ENCODE data around the gene MICA.
"Not testable (repeated sequence)": the region's sequence is repeated elsewhere in the genome, so short reads cannot be mapped to it uniquely, and the experiment has no call there.

MICA gene

DNA sequence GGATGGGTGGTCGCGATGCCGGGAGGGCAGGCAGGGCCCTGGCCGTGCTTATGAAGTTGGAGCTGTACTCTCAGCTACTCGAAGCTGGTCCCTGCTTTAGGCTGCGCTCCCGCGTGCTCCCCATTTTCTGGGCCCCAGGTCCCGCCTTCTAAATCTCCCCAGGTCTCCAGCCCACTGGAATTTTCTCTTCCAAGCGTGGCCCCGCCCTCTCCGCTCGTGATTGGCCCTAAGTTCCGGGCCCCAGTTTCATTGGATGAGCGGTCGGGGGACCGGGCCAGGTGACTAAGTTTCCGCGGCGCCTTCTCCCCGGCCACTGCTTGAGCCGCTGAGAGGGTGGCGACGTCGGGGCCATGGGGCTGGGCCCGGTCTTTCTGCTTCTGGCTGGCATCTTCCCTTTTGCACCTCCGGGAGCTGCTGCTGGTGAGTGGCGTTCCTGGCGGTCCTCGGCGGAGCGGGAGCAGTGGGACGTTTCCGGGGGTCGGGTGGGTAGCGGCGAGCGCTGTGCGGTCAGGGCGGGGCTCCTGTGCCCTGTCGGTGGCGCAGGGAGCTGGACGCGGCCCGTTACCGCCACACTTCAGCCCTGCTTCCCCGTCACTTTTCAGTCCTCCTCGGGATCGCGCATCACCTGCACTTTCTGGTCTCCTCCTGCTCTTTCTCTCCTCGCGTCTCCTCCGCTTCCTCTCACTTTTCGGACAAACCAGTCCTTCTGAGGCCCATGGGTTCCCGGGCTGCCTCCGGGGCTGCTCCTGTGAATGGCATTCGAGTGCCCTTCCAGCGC is at the start of gene MICA:
MICA (plus strand) TSS at position 313 of the 778 bp plus-strand sequence; CDS start at position 351, 38 bp downstream.
- DNase-seq = no peak

DNA sequence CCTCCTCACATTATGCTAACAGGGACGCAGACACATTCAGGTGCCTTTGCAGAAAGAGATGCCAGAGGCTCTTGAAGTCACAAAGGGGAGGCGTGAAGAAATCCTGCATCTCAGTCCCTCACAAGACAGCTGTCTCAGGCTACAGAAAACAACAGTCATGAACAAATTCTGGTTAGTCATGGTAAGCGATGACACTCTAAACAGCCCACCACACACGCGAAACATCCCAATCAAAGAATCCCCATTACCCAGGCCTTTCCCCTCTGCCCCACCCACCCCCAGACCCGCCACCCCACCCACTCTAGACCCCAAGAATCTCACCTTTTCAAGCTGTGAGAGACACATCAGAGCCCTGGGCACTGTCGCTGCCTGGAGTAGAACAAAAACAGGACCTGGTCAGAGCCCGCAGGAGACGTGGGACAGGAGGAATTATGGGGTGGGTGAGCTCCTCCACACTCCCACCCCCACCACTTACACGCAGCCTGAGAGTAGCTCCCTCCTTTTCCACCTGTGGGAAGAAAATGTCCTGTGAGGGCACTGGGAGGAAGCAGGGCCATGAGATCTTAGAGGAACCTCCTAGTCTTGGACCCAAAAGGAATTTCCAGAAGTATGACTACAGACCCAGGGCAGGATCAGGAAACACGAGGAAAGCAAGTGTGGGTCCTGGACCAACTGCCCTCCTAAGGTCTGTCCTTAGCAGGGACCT is 49.1 kb upstream of the MICA start:
- no peak for DNase-seq

DNA sequence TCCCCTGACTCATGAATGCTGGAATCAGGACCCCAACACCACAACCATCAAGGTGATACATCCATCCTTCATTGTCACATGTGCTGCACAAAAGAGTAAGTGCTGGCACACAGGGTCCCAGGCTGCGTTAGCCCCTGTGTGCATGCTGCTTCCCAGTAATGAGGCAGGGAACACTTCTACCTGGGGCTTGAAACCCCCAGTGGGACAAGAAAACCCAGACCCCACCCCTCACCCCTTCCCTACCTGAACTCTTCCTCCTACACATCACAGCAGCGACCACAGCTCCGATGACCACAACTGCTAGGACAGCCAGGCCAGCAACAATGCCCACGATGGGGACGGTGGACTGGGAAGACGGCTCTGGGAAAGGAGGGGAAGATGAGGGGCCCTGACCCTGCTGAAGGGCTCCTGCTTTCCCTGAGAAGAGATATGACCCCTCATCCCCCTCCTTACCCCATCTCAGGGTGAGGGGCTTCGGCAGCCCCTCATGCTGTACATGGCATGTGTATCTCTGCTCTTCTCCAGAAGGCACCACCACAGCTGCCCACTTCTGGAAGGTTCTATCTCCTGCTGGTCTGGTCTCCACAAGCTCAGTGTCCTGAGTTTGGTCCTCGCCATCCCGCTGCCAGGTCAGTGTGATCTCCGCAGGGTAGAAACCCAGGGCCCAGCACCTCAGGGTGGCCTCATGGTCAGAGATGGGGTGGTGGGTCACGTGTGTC is 48.4 kb upstream of the MICA start:
- DNase-seq = no peak

DNA sequence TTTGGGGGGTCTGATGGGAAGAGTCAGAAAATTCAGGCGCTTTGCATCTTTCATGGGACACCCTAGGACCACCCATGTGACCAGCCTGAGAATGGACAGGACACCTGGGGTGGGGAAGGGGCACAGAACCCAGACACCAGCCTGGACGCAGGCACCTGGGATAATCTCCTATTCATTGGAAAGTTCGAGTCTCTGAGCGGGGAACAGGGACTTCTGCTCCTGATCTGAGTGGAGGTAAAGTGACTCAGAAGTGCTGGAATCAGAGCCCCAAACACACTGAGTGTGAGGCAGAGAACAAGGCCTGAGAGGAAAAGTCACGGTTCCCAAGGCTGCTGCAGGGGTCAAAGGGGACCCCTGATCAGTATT is 47.8 kb upstream of the MICA start:
- no peak for DNase-seq

DNA sequence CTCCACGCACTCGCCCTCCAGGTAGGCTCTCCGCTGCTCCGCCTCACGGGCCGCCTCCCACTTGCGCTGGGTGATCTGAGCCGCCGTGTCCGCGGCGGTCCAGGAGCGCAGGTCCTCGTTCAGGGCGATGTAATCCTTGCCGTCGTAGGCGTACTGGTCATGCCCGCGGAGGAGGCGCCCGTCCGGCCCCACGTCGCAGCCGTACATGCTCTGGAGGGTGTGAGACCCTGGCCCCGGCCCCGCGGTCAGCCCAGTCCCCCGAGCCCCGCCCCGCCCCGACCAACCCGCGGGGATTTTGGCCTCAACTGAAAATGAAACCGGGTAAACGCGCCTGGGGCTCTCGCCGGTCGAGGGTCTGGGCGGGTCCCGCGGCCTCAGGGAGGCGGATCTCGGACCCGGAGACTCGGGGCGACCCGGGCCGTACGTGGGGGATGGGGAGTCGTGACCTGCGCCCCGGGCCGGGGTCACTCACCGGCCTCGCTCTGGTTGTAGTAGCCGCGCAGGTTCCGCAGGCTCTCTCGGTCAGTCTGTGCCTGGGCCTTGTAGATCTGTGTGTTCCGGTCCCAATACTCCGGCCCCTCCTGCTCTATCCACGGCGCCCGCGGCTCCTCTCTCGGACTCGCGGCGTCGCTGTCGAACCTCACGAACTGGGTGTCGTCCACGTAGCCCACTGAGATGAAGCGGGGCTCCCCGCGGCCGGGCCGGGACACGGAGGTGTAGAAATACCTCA is 47.0 kb upstream of the MICA start:
- no peak for DNase-seq

DNA sequence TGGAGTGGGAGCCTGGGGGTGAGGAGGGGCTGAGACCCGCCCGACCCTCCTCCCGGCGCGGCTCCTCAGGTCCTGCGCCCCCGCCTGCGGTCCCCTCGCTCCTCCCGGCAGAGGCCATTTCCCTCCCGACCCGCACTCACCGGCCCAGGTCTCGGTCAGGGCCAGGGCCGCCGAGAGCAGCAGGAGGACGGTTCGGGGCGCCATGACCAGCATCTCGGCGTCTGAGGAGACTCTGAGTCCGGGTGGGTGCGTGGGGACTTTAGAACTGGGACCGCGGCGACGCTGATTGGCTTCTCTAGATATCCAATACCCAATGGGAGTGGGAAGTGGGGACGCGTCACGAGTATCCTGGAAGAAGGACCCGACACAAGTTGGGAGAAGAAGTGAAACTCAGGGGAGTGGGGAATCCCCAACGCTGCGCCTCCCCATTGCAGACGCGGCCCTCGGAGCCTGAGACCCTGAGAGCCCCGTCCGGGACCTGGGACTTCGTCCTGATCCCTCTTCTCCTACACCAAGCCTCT is 46.4 kb upstream of the MICA start, which contains the start of gene HLA-B:
HLA-B (minus strand) TSS at position 234 of the 521 bp plus-strand sequence; CDS start at position 213, 21 bp downstream.
- peak; percentile 49 for DNase-seq

DNA sequence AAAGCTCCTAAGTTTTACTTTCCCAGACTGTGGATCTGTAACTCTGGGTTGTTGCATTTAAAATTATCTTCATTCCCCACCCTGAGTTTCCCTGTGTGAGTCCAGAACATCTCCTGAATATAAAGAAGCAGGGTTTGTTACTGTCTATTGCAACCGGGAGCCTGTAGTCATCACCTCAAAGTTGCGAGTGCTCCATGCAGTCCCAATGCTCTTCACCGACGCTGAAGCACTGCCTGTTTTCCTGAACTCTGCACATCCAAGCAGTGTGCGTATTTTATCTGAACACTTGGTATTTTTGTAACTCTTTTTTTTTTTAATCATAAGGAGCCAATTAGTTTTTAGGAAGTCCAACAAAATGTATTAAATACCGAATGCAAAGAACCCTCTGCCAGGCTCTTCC is 45.5 kb upstream of the MICA start:
- no peak for DNase-seq

DNA sequence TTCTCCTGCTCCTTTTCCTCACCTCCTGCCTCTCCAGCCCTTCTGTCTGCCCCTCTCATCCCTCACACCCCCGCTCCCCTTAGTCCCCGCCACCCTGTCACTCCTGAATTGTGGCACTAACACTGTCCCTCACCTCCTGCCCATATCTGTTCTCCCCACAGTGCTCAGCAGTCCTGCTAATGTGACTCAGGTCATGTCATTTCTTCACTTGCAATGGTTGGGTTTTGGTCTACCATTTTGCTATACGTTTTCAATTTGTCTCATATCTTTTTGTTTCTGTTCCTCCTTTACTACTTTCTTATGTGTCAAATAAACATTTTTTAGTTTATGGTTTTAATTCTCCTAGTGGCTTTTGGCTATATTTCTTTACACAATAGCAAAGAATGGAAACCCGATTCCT is 45.1 kb upstream of the MICA start:
- no peak for DNase-seq

DNA sequence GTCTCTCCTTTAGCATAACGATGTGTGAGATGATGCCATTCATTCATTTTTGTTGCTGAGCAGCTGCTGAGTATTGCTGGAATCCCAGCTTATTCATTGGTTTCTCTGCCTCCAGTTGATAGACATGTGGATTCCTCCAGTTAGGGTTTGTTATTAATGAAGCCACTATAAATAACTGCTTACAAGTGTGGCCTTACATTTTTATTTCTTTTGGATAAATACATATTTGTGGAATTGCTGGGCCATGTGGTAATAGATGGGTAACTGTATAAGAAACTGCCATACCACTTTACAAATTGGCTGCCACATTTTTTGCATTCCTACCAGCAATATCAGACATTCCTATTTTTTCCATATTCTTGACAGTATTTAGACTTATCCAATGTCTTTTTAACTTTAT is 43.8 kb upstream of the MICA start:
- no peak for DNase-seq

DNA sequence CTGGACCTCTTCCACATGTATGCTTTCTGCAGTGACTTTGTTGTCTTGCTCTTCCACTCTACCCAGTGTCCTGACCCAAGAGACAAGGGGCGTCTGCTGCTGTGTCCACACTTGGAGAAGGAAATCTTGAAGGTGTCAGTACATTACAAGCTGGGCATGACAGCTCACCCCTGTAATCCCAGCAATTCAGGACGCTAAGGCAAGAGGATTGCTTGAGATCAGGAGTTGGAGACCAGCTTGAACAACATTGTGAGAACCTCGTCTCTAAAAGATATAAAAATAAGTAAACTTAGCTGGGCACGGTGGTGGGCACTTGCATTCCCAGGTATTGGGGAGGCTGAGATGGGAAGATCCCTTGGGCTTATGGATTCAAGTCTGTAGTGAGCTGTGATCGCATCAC is 40.6 kb upstream of the MICA start:
- DNase-seq = no peak

DNA sequence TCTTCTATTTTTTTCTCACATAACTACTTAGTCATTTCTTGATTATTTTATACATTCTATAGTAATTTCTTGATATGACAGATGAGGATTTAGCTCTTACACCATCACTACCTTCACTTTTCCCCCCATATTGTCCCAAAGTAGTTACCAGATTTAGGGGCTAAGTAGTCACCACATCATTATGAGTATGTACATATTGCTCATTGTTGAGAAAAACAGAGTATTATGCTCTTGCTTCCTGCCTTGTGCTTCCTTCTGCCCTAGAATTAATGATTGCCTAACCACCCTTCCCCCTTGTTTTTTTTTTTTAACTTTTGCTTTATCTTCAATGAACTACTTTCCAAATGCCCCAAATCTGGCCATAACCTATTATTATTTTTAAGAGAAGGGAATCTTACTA is 39.6 kb upstream of the MICA start:
- no peak for DNase-seq

DNA sequence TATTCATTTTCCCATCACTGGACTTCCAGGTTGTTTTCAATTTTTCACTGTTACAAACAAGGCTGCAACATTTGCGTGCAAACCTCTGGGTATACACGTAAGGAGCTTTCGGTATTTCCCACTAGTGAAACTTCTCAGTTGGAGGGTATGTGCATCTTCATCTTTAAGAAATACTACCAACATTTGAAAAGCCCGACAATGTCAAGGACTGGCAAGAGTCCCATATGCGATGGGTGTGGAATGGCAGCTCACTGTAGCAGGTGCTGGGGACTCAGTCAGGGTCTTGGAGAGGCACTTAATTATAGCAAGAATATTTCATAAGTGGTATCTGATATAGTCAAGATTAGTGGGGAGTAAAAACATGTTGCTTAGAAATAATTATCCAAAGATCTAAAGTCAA is 37.5 kb upstream of the MICA start:
- no peak for DNase-seq

DNA sequence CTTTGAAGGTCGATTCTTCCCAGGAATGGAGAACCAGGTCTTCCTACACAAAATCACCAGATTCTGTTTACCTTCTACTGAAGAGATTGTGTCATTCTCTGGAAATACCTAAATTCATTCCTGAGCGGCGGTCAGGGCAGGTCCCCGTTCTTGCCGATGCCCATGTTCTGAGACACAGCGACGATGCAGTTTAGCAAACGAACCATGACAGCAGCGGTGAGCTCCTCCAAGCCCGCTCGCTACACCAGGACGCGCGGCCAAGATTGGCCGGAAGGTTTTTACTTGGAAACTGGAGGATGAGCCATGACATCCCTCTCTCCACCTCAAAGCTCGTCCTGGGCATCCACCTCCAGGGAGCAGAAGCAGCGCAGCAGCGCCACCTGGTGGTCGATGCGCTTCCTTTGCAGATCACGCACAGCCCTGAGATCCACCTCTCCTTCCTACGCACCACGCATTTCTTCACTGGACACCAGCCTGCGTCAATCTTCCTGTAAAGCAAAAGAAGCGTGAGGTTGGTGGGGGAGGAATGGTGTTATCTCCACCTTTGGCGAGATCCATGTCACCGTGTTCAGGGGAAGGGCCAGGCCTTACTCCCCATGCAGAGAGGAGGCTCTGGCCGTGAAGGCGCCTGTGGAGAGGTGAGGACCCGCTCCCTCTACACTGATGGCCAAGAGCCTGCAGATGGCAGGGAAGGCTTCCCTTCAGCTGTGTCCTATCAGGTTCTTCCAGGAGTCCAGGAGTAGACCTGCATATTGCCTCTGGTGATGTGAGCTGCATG is 36.5 kb upstream of the MICA start:
- DNase-seq = peak; percentile 67

DNA sequence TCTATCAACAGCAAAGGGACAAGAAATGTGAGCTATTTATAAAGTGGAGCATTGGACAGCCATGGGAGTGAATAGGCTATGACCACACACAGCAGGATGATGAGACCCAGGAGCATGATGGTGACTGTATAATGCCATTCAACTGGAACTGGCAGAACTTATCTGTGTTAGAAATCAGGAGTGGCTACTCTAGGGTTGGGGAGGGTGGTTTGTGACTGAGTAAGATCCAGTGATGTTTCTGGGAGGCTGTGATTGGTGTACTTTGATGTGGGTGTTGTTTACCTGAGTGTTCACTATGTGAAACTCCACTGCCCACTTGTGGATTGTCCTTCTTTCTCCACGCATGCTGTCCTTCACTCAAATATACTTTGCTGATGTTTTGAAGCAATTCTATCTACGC is 34.9 kb upstream of the MICA start:
- DNase-seq = no peak

DNA sequence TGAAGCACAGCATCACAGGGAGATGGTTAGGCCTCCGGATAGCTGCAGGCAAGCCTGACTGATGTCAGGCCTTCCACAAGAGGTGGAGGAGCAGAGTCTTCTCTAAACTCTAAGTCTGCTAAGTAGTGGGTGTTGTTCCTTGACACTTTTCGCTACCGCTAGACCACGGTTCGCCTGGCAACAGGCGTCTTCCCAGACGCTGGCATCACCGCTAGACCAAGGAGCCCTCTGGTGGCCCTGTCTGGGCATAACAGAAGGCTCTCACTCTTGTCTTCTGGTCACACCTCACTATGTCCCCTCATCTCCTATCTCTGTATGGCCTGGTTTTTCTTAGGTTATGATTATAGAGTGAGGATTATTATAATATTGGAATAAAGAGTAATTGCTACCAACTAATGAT is 29.3 kb upstream of the MICA start:
- not testable (repeated sequence) for DNase-seq

DNA sequence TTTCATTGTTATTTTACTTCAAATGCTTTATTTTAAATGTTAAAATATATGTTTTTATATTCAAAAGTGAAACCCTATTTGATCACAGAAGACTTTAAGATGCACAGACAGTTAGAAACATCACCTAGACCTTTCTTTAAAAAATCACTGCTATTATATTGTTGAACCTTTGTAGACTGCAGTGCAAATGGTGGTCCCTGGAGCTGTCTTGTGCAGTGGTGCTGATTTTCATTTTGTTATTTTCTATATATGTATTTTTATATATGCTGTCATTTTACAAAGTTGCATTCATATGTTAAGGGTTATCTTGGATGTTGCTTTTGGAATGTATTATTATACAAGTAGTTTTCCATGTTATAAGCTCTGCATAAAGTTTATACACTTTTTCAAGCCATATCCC is 27.7 kb upstream of the MICA start:
- DNase-seq = no peak

DNA sequence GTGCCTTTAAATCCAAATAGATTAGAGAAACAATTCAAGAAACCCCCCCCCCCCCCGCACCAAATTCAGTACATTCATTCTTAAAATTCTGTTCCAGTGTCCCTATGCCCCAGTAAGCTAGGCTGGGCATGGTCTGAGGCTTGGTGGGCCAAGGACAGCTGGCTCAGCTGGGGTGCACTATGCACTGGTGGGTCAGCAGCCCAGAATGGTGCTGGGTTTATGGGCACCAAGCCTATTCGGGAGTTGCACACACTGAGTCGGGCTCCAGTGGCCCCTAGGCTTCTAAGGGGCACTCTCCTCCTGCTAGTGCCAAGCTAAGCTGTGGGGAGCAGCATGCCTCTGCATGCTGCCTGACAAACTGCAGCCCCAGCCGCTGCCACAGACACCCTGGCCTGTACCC is 26.4 kb upstream of the MICA start:
- no peak for DNase-seq

DNA sequence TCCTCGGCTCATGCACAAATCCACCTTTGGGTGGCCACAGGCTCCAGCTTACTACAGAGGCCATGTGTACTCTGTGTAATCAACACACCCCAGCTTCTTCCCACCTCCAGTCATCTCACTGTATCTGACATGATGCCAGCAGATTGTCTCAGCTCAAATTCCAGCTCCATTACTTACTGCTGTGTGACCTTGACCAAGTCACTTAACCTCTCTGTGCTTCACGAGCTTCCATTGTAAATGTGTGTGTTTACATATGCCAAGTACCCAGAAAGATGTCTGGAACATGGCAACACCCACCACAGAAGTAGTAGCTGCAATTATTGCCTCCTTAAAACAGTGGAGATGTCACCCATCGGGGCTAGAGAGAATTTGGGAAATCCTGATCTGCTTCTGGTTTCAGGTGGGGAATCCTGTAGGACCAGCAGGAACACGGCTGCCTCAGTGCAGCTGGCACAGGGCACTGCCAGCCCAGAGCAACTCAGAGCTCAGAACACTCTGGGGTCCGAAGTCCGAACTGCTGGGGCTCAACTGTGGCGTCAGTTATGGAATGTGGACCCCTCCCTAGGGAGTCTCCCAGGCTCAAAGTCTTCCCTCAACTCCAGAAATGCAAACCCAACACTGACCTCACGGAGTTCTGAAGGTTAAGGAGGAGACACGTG is 25.2 kb upstream of the MICA start:
- DNase-seq = no peak

DNA sequence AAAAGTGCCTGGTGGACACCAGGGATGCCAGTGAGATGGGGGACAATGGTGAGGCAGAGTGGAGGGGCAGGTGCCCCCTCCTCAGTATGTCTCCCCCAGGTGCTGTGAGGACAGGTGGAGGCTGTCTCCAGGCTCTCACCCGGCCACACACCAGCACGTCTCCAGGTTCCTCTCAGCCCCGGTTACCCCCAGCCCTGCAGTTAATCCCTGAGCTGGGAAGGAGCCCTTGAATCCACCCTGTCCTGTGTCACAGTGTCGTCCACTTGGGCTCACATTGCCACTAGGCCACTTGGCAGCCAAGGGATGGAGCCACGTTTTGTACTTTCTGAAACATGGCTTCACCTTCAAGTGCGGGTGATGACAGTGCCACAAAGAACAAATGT is 24.7 kb upstream of the MICA start:
- no peak for DNase-seq

DNA sequence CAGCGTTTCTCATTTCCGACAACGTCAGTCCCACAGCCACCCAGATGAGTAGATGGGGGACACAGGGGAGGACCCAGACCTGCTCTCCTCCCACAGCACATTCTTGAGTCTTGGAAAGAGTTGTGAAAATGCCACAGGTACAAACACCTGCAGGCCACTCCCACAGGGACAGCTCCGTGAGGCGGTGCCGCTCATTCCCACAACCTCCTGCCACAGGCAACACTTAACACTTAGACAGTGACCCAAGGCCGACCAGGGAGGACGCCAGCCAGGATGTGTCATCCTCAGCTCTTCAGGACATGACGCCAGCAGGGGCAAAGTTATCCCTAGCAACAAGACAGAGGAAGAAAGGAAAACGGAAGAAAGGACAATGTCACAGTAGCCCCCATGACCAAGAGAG is 23.5 kb upstream of the MICA start:
- no peak for DNase-seq

DNA sequence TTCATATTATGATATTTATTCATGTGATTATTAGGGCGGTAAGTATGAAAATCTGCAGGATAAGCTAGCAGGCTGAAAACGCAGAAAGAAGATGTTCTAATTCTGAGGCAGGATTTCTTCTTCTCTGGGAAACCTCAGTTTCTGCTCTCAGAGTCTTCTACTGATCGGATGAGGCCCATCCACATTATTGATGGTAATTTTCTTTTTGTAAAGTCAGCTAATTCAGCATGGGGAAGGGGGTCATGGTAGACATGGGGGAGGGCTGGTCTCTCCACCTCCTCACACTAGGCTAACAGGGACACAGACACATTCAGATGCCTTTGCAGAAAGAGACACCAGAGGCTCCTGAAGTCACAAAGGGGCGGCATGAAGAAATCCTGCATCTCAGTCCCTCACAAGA is 21.7 kb upstream of the MICA start:
- no peak for DNase-seq

DNA sequence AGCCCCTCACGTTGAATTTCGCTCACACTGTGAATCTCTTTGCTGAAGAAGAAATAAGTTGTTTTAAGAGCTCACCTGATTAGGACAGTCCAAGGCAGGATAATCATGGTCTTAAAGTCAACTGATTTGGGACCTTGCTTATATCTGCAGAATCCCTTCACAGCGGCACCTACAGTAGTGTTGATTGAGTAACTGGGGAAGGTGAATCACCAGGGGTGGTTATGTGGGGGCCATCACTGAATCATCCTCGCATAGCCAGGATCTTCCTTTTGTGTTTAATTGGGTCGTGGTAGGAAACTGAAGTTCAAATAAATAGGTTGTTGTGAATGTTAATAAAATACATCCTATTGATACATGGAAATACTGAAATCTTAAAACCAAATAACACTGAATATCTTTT is 20.2 kb upstream of the MICA start:
- no peak for DNase-seq

Data from NCI-H2029 treated with DMSO at 0.1 percent for 48 hours (cell line).